ENCODE results near the gene ANKRD28. TPM values are rescaled to one million over a fixed set of nuclear protein-coding genes. Genes with fewer than 3 reads are reported as not detected.
A peak's percentile ranks its signal among the peaks of the same experiment; 100 is the strongest.
"Not testable (repeated sequence)": the region's sequence is repeated elsewhere in the genome, so short reads cannot be mapped to it uniquely, and the experiment has no call there.

ANKRD28 gene
- total RNA-seq, result 10 to 100 TPM; 16.2 to 59.8 (median 20.9) TPM

DNA sequence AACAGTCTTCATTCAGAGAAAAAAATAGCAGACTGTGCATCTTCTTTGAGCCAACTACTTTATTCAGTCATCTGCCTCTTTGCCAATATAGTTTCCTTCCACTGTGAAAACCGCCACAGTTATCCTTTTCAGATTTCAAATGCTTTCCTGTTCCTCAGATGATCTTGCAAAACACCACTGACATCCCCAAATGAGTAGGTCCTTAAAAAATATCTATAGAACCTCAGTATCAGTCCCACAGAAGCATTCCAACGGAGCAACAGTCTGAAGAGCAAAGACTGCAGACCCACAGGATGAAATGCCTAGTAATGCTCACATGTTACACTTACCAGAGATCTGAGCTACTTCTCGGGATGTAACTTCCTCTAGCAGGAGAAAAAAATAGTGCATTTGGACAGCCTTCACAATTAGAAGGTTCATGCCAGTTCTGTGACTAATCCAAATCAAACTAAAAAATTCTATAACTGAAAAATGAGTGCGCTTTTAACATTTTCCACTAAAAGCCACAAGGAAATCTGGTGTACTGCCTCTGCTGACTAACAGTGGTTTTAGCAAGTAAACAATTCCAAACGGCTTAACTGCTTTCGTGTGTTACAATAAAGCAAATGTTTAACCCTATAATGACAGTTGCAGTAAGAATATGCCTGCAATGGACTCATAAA is at the start of gene ANKRD28:
Gene ANKRD28, minus strand, starts transcription at position 338 of the 662 bp plus-strand sequence. CDS start 1,458 bp downstream, outside the sequence.
- 0 to 10% (median 4%) methylated on average over 2 to 6 of the region's 6 CpGs; no CpG with 5 or more reads in 1 of the 10 experiments for WGBS, 10 experiments
- in situ Hi-C loops (cut with MboI; ENCODE audit: low pct_unique_long_range_greater_than_20kb in 2 of 9, low sequenced_read_pairs in 9 of 9, unreplicated experiment in 9 of 9), result no loop called here
- Histone ChIP-seq H3K4me1 (replicated peaks in 1 of 2) (peaks cover 9 to 28% of the 10 kb centered on the region in 2 donors), H3K4me3 (peak within 1 kb of the TSS; percentile 21 to 36 (median 25)), H3K27ac (peak within 1 kb of the TSS; percentile 14 to 58)
- ATAC-seq (replicated peaks in 6 of 8), result peak; percentile 51 to 83 (median 76)

DNA sequence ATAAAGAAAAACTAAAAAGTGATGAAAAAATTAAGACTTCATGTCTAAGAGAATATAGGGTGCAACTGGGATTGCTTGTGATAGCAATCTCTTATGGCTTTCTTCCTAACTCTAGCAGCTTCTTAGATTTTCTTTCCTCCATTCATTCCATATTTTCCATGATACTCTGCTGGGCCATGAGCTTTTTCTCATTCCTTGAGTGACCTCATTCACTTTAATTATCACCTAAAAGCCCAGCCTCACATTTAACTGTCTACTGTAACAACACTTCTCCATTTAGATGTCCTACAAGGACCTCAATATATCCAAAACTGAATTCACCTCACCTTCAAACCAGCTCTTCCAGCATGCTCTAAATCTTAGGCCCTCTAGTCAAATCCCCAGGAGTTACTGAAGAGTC is 49.5 kb upstream of the ANKRD28 start:
- H3K27ac ChIP-seq, result no peak overlapping the region
- in situ Hi-C loops (cut with MboI; ENCODE audit: low pct_unique_long_range_greater_than_20kb in 2 of 9, low sequenced_read_pairs in 9 of 9, unreplicated experiment in 9 of 9), result loop anchor here in 1 of 9 experiments (25.0 kb wide), 1 partner anchor 340 kb away; no protein-coding TSS in a partner anchor
- no peak overlapping the region for H3K4me3 ChIP-seq
- ATAC-seq (replicated peaks in 6 of 8), result no peak
- peaks cover 0 to 3% of the 10 kb centered on the region in 2 donors for H3K4me1 ChIP-seq (replicated peaks in 1 of 2)

DNA sequence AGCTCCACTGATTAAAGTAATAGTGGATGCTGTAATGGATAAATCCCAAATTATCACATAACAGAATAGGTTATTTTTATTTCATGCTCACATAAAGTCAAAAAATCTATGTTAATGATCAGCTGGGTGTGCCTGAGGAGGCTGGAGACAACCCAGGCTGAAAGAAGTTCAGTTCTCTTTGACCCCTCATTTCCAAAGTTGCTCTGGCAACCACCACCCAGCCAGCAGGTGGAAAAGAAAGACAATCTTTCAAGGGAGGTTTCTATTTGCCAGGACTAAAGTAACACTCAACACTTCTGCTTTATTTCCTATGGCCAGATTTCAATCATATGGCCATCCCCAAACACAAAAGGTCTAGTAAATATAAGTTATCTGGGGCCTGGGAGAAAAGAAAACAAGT is 48.8 kb upstream of the ANKRD28 start:
- peak in 2 of 8 experiments; percentile 45 to 58 for ATAC-seq (replicated peaks in 6 of 8)
- Histone ChIP-seq H3K4me3 (no peak overlapping the region), H3K4me1 (replicated peaks in 1 of 2) (peaks cover 0 to 3% of the 10 kb centered on the region in 2 donors), H3K27ac (no peak overlapping the region)
- in situ Hi-C loops (cut with MboI; ENCODE audit: low pct_unique_long_range_greater_than_20kb in 2 of 9, low sequenced_read_pairs in 9 of 9, unreplicated experiment in 9 of 9), result loop anchor here in 1 of 9 experiments (25.0 kb wide), 1 partner anchor 341 kb away; no protein-coding TSS in a partner anchor

DNA sequence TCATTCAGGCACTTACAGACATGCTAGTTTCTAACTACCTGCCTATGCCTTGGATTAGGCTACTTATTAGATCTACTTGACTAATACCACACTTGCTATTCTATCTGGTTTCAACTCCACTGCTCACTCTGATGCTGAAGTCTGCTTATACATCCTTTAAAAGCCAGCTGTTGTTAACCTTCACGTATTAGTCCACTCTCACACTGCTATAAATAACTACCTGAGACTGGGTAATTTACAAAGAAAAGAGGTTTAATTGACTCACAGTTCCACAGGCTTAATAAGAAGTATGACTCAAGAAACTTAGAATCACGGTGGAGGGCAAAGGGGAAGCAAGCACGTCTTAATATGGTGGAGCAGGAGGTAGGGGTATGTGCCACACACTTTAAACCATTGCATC is 47.7 kb upstream of the ANKRD28 start:
- in situ Hi-C loops (cut with MboI; ENCODE audit: low pct_unique_long_range_greater_than_20kb in 2 of 9, low sequenced_read_pairs in 9 of 9, unreplicated experiment in 9 of 9), result loop anchor here in 1 of 9 experiments (25.0 kb wide), 1 partner anchor 342 kb away; no protein-coding TSS in a partner anchor
- Histone ChIP-seq H3K4me3 (no peak overlapping the region), H3K4me1 (replicated peaks in 1 of 2) (peaks cover 0 to 3% of the 10 kb centered on the region in 2 donors), H3K27ac (no peak overlapping the region)
- 86 to 100% (median 93%) methylated on average over 1 to 3 of the region's 3 CpGs; no CpG with 5 or more reads in 3 of the 10 experiments for WGBS, 10 experiments
- no peak for ATAC-seq (replicated peaks in 6 of 8)

DNA sequence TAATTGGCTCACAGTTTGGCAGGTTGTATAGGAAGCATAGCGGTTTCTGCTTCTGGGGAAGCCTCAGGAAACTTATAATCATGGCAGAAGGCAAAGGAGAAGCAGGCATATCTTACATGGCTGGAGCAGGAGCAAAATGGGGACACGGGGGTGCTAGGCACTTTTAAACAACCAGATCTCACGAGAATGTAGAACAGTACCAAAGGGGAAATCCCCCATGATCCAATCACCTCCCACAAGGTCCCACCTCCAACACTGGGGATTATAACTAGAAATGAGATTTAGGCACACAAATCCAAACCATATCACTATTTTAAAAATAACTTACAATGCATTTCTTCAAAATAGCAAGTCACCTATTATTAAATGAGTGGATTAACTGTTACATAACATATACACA is 47.1 kb upstream of the ANKRD28 start:
- in situ Hi-C loops (cut with MboI; ENCODE audit: low pct_unique_long_range_greater_than_20kb in 2 of 9, low sequenced_read_pairs in 9 of 9, unreplicated experiment in 9 of 9), result loop anchor here in 1 of 9 experiments (25.0 kb wide), 1 partner anchor 342 kb away; no protein-coding TSS in a partner anchor
- 59 to 100% (median 83%) methylated on average over 1 to 3 of the region's 3 CpGs; no CpG with 5 or more reads in 2 of the 10 experiments for WGBS, 10 experiments
- Histone ChIP-seq H3K27ac (no peak overlapping the region), H3K4me1 (replicated peaks in 1 of 2) (peaks cover 0 to 3% of the 10 kb centered on the region in 2 donors), H3K4me3 (no peak overlapping the region)
- ATAC-seq (replicated peaks in 6 of 8), result no peak

DNA sequence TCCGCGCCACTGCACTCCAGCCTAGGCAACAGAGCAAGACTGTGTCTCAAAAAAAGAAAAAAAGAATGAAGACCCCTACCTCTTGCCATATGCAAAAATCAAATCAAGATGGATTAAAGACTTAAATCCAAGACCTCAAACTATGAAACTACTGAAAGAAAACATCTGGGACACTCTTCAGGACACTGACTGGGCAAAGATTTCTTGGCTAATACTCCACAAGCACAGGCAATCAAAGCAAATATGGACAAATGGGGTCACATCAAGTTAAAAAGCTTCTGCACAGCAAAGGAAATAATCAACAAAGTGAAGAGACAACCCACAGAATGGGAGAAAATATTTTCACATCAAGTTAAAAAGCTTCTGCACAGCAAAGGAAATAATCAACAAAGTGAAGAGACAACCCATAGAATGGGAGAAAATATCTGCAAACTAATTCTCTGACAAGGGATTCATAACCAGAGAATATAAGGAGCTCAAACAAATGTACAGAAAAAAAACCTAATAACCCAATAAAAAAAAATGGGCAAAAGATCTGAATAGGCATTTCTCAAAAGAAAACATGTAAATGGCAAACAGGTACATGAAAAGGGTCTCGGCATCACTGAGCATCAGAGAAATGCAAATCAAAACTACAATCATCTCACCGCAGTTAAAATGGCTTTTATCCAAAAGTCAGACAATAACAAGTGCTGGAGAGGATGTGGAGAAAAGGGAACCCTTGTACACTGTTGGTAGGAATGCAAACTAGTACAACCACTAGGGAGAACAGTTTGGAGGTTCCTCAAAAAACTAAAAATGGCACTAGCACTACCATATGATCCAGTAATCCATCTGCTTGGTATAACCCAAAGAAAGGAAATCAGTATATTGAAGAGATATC is 43.6 kb upstream of the ANKRD28 start:
- not testable (repeated sequence) for ATAC-seq (replicated peaks in 6 of 8); H3K4me1 ChIP-seq (replicated peaks in 1 of 2); H3K4me3 ChIP-seq; H3K27ac ChIP-seq
- in situ Hi-C loops (cut with MboI; ENCODE audit: low pct_unique_long_range_greater_than_20kb in 2 of 9, low sequenced_read_pairs in 9 of 9, unreplicated experiment in 9 of 9), result loop anchor here in 1 of 9 experiments (25.0 kb wide), 1 partner anchor 346 kb away; no protein-coding TSS in a partner anchor
- 67 to 100% (median 100%) methylated on average over 1 to 4 of the region's 4 CpGs; no CpG with 5 or more reads in 1 of the 10 experiments for WGBS, 10 experiments

DNA sequence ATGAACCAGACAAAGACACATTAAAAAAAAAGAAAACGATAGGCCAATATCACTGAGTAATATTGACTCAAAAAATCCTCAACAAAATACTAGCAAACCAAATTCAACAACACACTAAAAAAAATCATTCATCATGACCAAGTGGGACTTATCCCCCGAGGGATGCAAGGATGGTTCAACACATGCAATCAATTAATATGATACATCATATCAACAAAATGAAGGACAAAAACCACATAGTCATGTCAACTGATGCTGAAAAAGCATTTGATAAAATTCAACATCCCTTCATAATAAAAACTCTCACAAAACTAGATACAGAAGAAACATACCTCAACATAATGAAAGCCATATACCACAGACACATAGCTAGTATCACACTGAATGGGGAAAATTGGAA is 41.8 kb upstream of the ANKRD28 start:
- 75 to 100% (median 100%) methylated on average over 1 to 2 of the region's 2 CpGs for WGBS, 10 experiments
- ATAC-seq (replicated peaks in 6 of 8), result no peak
- in situ Hi-C loops (cut with MboI; ENCODE audit: low pct_unique_long_range_greater_than_20kb in 2 of 9, low sequenced_read_pairs in 9 of 9, unreplicated experiment in 9 of 9), result loop anchor here in 1 of 9 experiments (25.0 kb wide), 1 partner anchor 348 kb away; no protein-coding TSS in a partner anchor
- H3K4me1 ChIP-seq (replicated peaks in 1 of 2), result no peaks in the 10 kb centered on the region
- no peak overlapping the region for H3K27ac ChIP-seq
- no peak overlapping the region for H3K4me3 ChIP-seq

DNA sequence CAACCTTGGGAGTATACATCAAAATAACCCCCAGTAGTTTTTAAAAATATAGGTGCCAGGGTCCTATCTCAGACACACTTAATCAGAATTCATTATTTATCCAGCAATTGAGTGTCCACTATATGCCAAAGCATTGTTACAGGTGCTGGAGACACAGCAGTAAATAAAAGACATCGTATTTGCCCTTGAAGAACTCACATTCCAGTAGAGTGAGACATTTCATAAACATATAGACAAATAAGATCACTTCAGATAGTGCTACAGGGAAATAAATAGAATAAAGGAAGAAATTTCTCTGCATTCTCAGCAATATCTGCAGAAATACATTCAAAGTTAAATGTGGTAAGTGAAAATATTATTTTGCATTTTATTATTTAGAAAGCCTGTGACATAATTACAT is 34.1 kb upstream of the ANKRD28 start:
- WGBS, 10 experiments, result 44 to 100% (median 100%) methylated on average over 1 of the region's 1 CpG; no CpG with 5 or more reads in 1 of the 10 experiments
- H3K4me3 ChIP-seq, result no peak overlapping the region
- H3K4me1 ChIP-seq (replicated peaks in 1 of 2), result no peaks in the 10 kb centered on the region
- in situ Hi-C loops (cut with MboI; ENCODE audit: low pct_unique_long_range_greater_than_20kb in 2 of 9, low sequenced_read_pairs in 9 of 9, unreplicated experiment in 9 of 9), result loop anchor here in 1 of 9 experiments (25.0 kb wide), 1 partner anchor 355 kb away; no protein-coding TSS in a partner anchor
- ATAC-seq (replicated peaks in 6 of 8), result no peak
- H3K27ac ChIP-seq, result no peak overlapping the region

DNA sequence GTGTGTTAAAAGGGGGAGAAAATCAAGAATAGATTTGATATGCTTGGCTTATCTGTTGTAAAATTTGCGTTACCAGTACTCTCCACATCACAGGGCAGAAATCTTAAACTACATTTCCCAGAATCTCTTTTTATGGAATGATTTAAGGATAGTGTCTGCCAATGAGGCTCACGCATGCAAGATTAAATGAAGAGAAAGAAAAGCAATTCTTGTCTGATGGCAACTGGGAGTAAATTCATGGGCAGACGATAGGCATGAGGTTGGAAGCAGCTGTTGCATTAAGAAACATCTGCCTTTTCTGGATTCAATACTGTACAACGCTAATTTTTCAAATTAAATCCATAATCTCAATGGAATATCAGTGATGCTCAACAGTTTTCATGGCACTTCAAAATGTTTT is 27.2 kb upstream of the ANKRD28 start:
- in situ Hi-C loops (cut with MboI; ENCODE audit: low pct_unique_long_range_greater_than_20kb in 2 of 9, low sequenced_read_pairs in 9 of 9, unreplicated experiment in 9 of 9), result loop anchor here in 1 of 9 experiments (25.0 kb wide), 1 partner anchor 362 kb away; no protein-coding TSS in a partner anchor
- no peak for ATAC-seq (replicated peaks in 6 of 8)
- 36 to 100% (median 70%) methylated on average over 1 to 4 of the region's 4 CpGs for WGBS, 10 experiments
- no peak overlapping the region for H3K4me3 ChIP-seq
- no peak overlapping the region for H3K27ac ChIP-seq
- H3K4me1 ChIP-seq (replicated peaks in 1 of 2), result no peaks in the 10 kb centered on the region

DNA sequence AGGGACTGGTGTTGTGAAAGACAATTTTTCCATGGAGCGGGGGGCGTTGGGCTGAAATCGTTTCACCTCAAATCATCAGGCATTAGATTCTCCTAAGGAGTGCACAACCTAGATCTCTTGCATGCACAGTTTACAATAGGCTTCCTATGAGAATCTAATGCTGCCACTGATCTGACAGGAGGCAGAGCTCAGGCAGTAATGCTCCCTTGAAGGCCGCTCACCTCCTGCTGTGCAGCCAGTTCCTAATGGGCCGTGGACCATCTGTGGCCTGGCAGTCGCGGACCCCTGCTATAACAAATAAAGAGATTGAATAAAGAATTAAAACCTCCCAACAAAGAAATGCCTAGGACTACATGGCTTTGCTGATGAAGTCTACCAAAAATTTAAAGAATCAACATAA is 25.3 kb upstream of the ANKRD28 start:
- WGBS, 10 experiments, result 68 to 100% (median 90%) methylated on average over 3 to 7 of the region's 7 CpGs; no CpG with 5 or more reads in 2 of the 10 experiments
- in situ Hi-C loops (cut with MboI; ENCODE audit: low pct_unique_long_range_greater_than_20kb in 2 of 9, low sequenced_read_pairs in 9 of 9, unreplicated experiment in 9 of 9), result loop anchor here in 2 of 9 experiments (25.0 kb wide), 2 partner anchors 186 to 414 kb away; no protein-coding TSS in a partner anchor
- H3K4me3 ChIP-seq, result no peak overlapping the region
- H3K4me1 ChIP-seq (replicated peaks in 1 of 2), result no peaks in the 10 kb centered on the region
- no peak overlapping the region for H3K27ac ChIP-seq
- no peak for ATAC-seq (replicated peaks in 6 of 8)

DNA sequence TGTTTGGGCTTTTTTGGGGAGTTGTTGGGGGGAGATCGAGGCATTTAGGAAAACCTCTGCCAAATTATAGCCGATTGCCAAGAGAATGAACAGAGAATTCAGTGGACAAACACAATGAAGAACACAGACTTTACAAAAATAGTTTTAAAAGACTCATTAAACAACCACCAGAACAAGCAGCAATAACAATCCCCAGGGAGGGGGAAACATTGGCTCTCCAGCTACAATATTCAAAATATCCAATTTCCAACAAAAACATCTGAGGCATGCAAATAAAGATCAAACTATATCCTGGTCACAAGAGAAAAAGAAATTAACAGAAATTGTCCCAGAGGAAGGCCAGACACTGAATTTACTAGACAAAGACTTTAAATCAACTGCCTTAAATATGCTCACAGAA is 24.5 kb upstream of the ANKRD28 start:
- WGBS, 10 experiments, result 27 to 100% (median 79%) methylated on average over 1 to 2 of the region's 2 CpGs; no CpG with 5 or more reads in 1 of the 10 experiments

DNA sequence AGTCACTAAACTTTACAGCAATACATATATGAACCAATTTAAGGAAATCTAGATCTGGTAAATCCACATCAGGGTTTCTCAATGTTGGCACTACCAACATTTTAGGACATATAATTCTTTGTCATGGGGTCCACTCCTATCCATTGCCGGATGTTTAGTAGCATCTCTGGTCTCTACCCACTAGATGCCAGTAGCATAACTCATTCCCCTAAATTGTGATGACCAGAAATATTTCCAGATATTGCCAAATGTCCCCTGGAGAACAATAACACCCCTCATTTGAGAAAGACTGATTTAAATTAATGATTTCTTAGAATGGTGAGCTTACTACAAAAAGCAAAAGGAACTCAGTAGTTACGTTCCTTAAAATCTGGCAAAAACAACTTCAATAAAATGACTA is 23.1 kb upstream of the ANKRD28 start:
- in situ Hi-C loops (cut with MboI; ENCODE audit: low pct_unique_long_range_greater_than_20kb in 2 of 9, low sequenced_read_pairs in 9 of 9, unreplicated experiment in 9 of 9), result loop anchor here in 2 of 9 experiments (25.0 kb wide), 2 partner anchors 184 to 416 kb away; no protein-coding TSS in a partner anchor
- H3K4me3 ChIP-seq, result no peak overlapping the region
- H3K4me1 ChIP-seq (replicated peaks in 1 of 2), result no peaks in the 10 kb centered on the region
- no peak overlapping the region for H3K27ac ChIP-seq
- WGBS, 10 experiments, result 38 to 100% (median 93%) methylated on average over 1 to 2 of the region's 2 CpGs
- ATAC-seq (replicated peaks in 6 of 8), result no peak

More for the DNA sequence above, 24.5 kb upstream of the ANKRD28 start:
- H3K27ac ChIP-seq, result no peak overlapping the region
- in situ Hi-C loops (cut with MboI; ENCODE audit: low pct_unique_long_range_greater_than_20kb in 2 of 9, low sequenced_read_pairs in 9 of 9, unreplicated experiment in 9 of 9), result loop anchor here in 2 of 9 experiments (25.0 kb wide), 2 partner anchors 185 to 415 kb away; no protein-coding TSS in a partner anchor
- no peak for ATAC-seq (replicated peaks in 6 of 8)
- no peaks in the 10 kb centered on the region for H3K4me1 ChIP-seq (replicated peaks in 1 of 2)
- H3K4me3 ChIP-seq, result no peak overlapping the region
